ENCODE measurements around the gene OR4D6.
"Not testable (repeated sequence)": the region's sequence is repeated elsewhere in the genome, so short reads cannot be mapped to it uniquely, and the experiment has no call there.

Gene OR4D6

GRCh38 chr11:59437770-59438169 lies 19.0 kb upstream of the OR4D6 start:
- Histone ChIP-seq H3K4me1 (ENCODE audit: control insufficient read depth, low read depth, low read length) (peaks cover 2% of the 10 kb centered on the region), H3K36me3 (ENCODE audit: control insufficient read depth, low read depth, low read length) (no peaks in the 10 kb centered on the region), H3K27ac (ENCODE audit: low read length) (no peak overlapping the region), H3K4me3 (ENCODE audit: low read length) (no peak overlapping the region), H3K9ac (ENCODE audit: low read length) (no peak overlapping the region), H3K27me3 (ENCODE audit: control insufficient read depth, insufficient read depth, low read length) (no peaks in the 10 kb centered on the region), H3K9me3 (ENCODE audit: control insufficient read depth, low read depth, low read length) (no peaks in the 10 kb centered on the region)

GRCh38 chr11:59445624-59446023 lies 11.1 kb upstream of the OR4D6 start:
- H3K27ac ChIP-seq (ENCODE audit: low read length); H3K4me1 ChIP-seq (ENCODE audit: control insufficient read depth, low read depth, low read length); H3K9me3 ChIP-seq (ENCODE audit: control insufficient read depth, low read depth, low read length); H3K4me3 ChIP-seq (ENCODE audit: low read length); H3K27me3 ChIP-seq (ENCODE audit: control insufficient read depth, insufficient read depth, low read length); H3K9ac ChIP-seq (ENCODE audit: low read length); H3K36me3 ChIP-seq (ENCODE audit: control insufficient read depth, low read depth, low read length): not testable (repeated sequence)

- Histone ChIP-seq H3K4me1 (ENCODE audit: control insufficient read depth, low read depth, low read length) (no peaks in the 10 kb centered on the region), H3K4me3 (ENCODE audit: low read length) (no peak overlapping the region), H3K9ac (ENCODE audit: low read length) (no peak overlapping the region), H3K27me3 (ENCODE audit: control insufficient read depth, insufficient read depth, low read length) (no peaks in the 10 kb centered on the region), H3K9me3 (ENCODE audit: control insufficient read depth, low read depth, low read length) (no peaks in the 10 kb centered on the region), H3K27ac (ENCODE audit: low read length) (no peak overlapping the region), H3K36me3 (ENCODE audit: control insufficient read depth, low read depth, low read length) (no peaks in the 10 kb centered on the region)
Observed at GRCh38 chr11:59448484-59448883, 8.3 kb upstream of the OR4D6 start.

DNA sequence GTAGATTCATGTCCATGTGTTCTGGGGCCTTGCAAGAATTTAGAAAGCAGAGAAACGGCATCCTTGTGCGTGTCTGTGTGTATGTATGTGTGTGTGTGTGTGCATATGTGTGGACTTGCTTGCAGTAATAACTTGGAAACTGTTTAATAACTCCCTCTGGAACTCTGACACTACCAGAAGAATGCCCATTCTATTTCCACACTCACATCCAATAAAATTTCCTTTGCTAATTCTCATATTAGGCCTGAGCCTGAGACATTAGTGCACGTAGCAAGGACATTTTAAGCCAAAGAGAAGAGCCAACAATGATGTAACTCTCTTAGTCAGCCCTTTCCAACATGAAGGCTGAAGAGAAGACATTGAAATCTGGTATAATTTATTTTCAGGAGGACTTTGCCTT lies 3.2 kb downstream of the OR4D6 start:
- Histone ChIP-seq H3K27me3 (ENCODE audit: control insufficient read depth, insufficient read depth, low read length) (no peaks in the 10 kb centered on the region), H3K36me3 (ENCODE audit: control insufficient read depth, low read depth, low read length) (no peaks in the 10 kb centered on the region)

DNA sequence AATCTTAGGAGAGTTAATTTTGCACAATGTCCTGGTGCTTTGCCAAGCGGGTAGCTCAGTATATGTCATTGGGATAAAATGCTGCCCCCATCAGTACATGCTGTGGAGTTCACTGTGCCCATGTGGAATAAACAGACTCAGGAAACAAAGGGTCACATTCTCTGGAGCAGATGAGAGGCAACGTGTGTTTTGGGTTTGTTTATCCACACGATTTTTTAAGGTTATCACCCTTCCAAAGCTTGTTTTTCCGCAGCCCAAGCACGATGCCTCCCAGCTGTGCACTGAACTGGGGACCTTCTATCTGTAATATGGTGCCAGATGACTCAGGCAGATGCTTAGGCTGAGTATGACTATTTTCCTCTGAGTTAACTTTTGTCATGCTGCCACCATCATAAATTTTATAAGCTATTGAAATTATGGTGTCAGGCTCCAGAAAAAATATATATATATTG lies 6.5 kb downstream of the OR4D6 start:
- H3K4me3 ChIP-seq (ENCODE audit: low read length): no peak overlapping the region
- H3K27ac ChIP-seq (ENCODE audit: low read length): no peak overlapping the region
- H3K9ac ChIP-seq (ENCODE audit: low read length): no peak overlapping the region
- no peaks in the 10 kb centered on the region for H3K4me1 ChIP-seq (ENCODE audit: control insufficient read depth, low read depth, low read length)
- H3K27me3 ChIP-seq (ENCODE audit: control insufficient read depth, insufficient read depth, low read length): no peaks in the 10 kb centered on the region
- no peaks in the 10 kb centered on the region for H3K36me3 ChIP-seq (ENCODE audit: control insufficient read depth, low read depth, low read length)
- H3K9me3 ChIP-seq (ENCODE audit: control insufficient read depth, low read depth, low read length): no peaks in the 10 kb centered on the region

More for the DNA sequence above, 3.2 kb downstream of the OR4D6 start:
- Histone ChIP-seq H3K9me3 (ENCODE audit: control insufficient read depth, low read depth, low read length) (no peaks in the 10 kb centered on the region), H3K4me3 (ENCODE audit: low read length) (no peak overlapping the region), H3K27ac (ENCODE audit: low read length) (no peak overlapping the region), H3K4me1 (ENCODE audit: control insufficient read depth, low read depth, low read length) (no peaks in the 10 kb centered on the region), H3K9ac (ENCODE audit: low read length) (no peak overlapping the region)

DNA sequence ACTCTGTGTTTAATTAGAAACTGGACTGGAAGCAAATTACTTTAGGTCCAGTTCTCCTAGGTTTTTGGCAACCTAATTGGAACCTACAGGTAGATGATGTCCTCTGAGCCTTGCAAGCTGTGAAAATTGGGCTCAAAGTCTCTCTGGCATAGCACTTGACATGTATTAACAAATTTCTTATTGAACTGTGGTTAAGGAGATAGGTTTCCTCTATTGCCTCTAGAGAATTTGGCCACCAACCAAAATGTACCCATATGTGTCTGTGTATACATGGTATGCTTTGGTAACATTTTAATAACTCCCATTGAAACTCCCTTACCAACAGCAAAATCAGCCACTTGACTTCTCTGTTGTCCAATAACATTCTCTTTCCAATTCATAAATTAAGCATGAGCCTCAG lies 16.3 kb downstream of the OR4D6 start, which contains the start of gene OR4D10:
TSS of gene OR4D10 (plus strand) at position 301 of the 400 bp plus-strand sequence. CDS start 4,115 bp downstream, outside the sequence.
- no peak within 1 kb of the TSS for H3K9ac ChIP-seq (ENCODE audit: low read length)
- H3K9me3 ChIP-seq (ENCODE audit: control insufficient read depth, low read depth, low read length): no peaks in the 10 kb centered on the region
- H3K4me1 ChIP-seq (ENCODE audit: control insufficient read depth, low read depth, low read length): no peaks in the 10 kb centered on the region
- no peaks in the 10 kb centered on the region for H3K27me3 ChIP-seq (ENCODE audit: control insufficient read depth, insufficient read depth, low read length)
- H3K4me3 ChIP-seq (ENCODE audit: low read length): no peak within 1 kb of the TSS
- H3K27ac ChIP-seq (ENCODE audit: low read length): no peak within 1 kb of the TSS
- H3K36me3 ChIP-seq (ENCODE audit: control insufficient read depth, low read depth, low read length): no peaks in the 10 kb centered on the region

- no peak overlapping the region for H3K4me3 ChIP-seq (ENCODE audit: low read length)
- H3K4me1 ChIP-seq (ENCODE audit: control insufficient read depth, low read depth, low read length): no peaks in the 10 kb centered on the region
- no peaks in the 10 kb centered on the region for H3K9me3 ChIP-seq (ENCODE audit: control insufficient read depth, low read depth, low read length)
- no peak overlapping the region for H3K27ac ChIP-seq (ENCODE audit: low read length)
- H3K9ac ChIP-seq (ENCODE audit: low read length): no peak overlapping the region
- H3K36me3 ChIP-seq (ENCODE audit: control insufficient read depth, low read depth, low read length): no peaks in the 10 kb centered on the region
- H3K27me3 ChIP-seq (ENCODE audit: control insufficient read depth, insufficient read depth, low read length): no peaks in the 10 kb centered on the region
Observed at GRCh38 chr11:59475176-59475575, 18.4 kb downstream of the OR4D6 start.

GRCh38 chr11:59479906-59480305 lies 23.1 kb downstream of the OR4D6 start:
- Histone ChIP-seq H3K27ac (ENCODE audit: low read length) (no peak overlapping the region), H3K9me3 (ENCODE audit: control insufficient read depth, low read depth, low read length) (no peaks in the 10 kb centered on the region), H3K4me1 (ENCODE audit: control insufficient read depth, low read depth, low read length) (no peaks in the 10 kb centered on the region), H3K27me3 (ENCODE audit: control insufficient read depth, insufficient read depth, low read length) (no peaks in the 10 kb centered on the region), H3K36me3 (ENCODE audit: control insufficient read depth, low read depth, low read length) (no peaks in the 10 kb centered on the region), H3K4me3 (ENCODE audit: low read length) (no peak overlapping the region), H3K9ac (ENCODE audit: low read length) (no peak overlapping the region)

GRCh38 chr11:59480359-59480758 lies 23.6 kb downstream of the OR4D6 start:
- Histone ChIP-seq H3K27me3 (ENCODE audit: control insufficient read depth, insufficient read depth, low read length) (no peaks in the 10 kb centered on the region), H3K4me1 (ENCODE audit: control insufficient read depth, low read depth, low read length) (no peaks in the 10 kb centered on the region), H3K36me3 (ENCODE audit: control insufficient read depth, low read depth, low read length) (no peaks in the 10 kb centered on the region), H3K9me3 (ENCODE audit: control insufficient read depth, low read depth, low read length) (no peaks in the 10 kb centered on the region), H3K4me3 (ENCODE audit: low read length) (no peak overlapping the region), H3K9ac (ENCODE audit: low read length) (no peak overlapping the region), H3K27ac (ENCODE audit: low read length) (no peak overlapping the region)

DNA sequence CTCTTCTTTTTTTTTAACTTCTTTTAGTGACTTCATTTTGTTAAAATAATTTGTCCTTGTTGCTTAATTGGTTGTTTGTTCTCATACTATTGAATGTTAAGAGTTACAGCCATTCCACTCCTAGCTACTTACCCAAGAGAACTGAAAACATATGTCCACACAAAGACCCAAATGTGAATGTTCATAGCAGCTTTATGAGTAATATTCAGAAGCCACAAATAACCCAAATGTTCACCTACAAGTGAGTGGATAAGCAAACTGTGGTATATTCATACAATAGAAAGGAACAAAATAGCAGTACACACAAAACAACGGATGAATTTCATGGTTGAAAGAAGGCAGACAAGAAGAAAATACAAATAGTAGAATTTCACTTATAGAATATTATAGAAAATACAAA lies 45.2 kb downstream of the OR4D6 start:
- Histone ChIP-seq H3K27me3 (ENCODE audit: control insufficient read depth, insufficient read depth, low read length) (no peaks in the 10 kb centered on the region), H3K9ac (ENCODE audit: low read length) (no peak overlapping the region), H3K4me1 (ENCODE audit: control insufficient read depth, low read depth, low read length) (no peaks in the 10 kb centered on the region), H3K9me3 (ENCODE audit: control insufficient read depth, low read depth, low read length) (no peaks in the 10 kb centered on the region), H3K36me3 (ENCODE audit: control insufficient read depth, low read depth, low read length) (no peaks in the 10 kb centered on the region), H3K27ac (ENCODE audit: low read length) (no peak overlapping the region), H3K4me3 (ENCODE audit: low read length) (no peak overlapping the region)

GRCh38 chr11:59503276-59503675 lies 46.5 kb downstream of the OR4D6 start, which contains the start of gene OR4D11:
OR4D11 (plus strand) TSS chr11:59503576; CDS start chr11:59503576, 0 bp downstream.
- Histone ChIP-seq H3K27ac (ENCODE audit: low read length) (no peak within 1 kb of the TSS), H3K4me3 (ENCODE audit: low read length) (no peak within 1 kb of the TSS), H3K27me3 (ENCODE audit: control insufficient read depth, insufficient read depth, low read length) (no peaks in the 10 kb centered on the region), H3K4me1 (ENCODE audit: control insufficient read depth, low read depth, low read length) (no peaks in the 10 kb centered on the region), H3K9ac (ENCODE audit: low read length) (no peak within 1 kb of the TSS), H3K9me3 (ENCODE audit: control insufficient read depth, low read depth, low read length) (no peaks in the 10 kb centered on the region), H3K36me3 (ENCODE audit: control insufficient read depth, low read depth, low read length) (no peaks in the 10 kb centered on the region)

Data from iPS-18a (cell line).